Measurements from ENCODE around the gene MPI.

Gene MPI

DNA sequence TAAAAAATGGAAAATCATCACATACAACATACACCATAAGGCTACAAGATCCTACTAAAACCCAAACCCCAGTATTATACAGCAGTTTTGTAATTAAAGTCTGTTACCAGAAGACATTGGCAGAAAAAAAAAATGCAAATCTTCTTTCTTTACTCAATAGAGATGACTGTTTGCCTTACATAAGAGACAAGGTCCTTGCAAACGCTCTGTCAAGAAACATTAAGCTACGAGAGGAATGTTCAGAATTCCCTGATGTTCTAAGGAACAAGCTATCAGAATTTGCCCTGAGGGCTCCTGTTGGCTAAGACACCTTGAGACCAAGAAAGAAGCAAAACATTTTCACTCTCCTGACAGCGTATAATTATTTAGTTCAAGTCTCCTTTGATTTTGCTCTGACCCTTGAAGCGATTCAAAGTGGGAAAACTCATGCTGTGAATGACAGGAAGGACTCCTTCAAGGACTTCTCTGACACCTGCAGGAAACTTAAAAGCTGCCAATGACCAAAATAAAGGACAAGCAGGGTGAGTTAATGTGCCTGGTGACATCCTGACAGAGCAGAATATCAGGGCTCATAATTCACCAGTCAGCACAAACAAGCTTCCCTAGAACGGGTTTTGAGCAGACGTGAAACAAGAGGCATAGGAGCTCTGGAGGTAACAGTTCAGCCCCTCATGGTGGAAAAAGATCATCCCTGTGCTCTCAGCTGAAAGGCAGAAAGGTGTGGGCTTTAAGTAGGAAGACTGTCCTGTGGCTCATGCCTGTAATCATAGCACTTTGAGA is 19.2 kb upstream of the MPI start:
- no peak overlapping the region for H3K27ac ChIP-seq

DNA sequence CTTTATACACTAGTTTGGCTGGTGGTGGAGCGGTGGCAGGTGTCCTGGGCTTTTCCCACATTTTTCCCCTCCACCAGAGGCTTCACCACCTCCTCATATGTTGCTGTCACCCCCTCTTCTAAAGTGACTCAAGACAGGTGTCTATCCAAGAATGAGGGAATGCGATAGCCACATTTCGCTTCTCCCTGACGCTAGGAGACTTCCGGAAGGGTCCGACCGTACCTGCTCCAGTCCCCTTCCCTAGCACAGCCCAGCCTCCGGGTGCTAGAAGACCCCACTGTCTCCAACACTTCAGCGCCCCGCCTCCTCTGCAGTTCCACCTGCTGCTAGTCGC is 17.2 kb upstream of the MPI start:
- H3K27ac ChIP-seq = peak overlapping the region; percentile 98
- no peaks in the 10 kb centered on the region for H3K9me3 ChIP-seq (ENCODE audit: severe bottlenecking)
- no peaks in the 10 kb centered on the region for H3K27me3 ChIP-seq (ENCODE audit: insufficient read depth, low read depth, severe bottlenecking)
- peak overlapping the region; percentile 85 for H3K4me3 ChIP-seq (ENCODE audit: low read depth, low read length)
- peaks cover 19% of the 10 kb centered on the region for H3K36me3 ChIP-seq
- TF ChIP-seq, protein P1, sequence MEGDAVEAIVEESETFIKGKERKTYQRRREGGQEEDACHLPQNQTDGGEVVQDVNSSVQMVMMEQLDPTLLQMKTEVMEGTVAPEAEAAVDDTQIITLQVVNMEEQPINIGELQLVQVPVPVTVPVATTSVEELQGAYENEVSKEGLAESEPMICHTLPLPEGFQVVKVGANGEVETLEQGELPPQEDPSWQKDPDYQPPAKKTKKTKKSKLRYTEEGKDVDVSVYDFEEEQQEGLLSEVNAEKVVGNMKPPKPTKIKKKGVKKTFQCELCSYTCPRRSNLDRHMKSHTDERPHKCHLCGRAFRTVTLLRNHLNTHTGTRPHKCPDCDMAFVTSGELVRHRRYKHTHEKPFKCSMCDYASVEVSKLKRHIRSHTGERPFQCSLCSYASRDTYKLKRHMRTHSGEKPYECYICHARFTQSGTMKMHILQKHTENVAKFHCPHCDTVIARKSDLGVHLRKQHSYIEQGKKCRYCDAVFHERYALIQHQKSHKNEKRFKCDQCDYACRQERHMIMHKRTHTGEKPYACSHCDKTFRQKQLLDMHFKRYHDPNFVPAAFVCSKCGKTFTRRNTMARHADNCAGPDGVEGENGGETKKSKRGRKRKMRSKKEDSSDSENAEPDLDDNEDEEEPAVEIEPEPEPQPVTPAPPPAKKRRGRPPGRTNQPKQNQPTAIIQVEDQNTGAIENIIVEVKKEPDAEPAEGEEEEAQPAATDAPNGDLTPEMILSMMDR (IDR thresholded peaks at IDR 0.05; ENCODE audit: low read depth, low read length) = no peak
- no peak for DNase-seq

More for the DNA sequence above, 19.2 kb upstream of the MPI start:
- H3K4me3 ChIP-seq (ENCODE audit: low read depth, low read length) = no peak overlapping the region
- H3K36me3 ChIP-seq = peaks cover 19% of the 10 kb centered on the region
- TF ChIP-seq, protein P1 (IDR thresholded peaks at IDR 0.05; ENCODE audit: low read depth, low read length) = no peak
- no peaks in the 10 kb centered on the region for H3K9me3 ChIP-seq (ENCODE audit: severe bottlenecking)
- no peak for DNase-seq
- no peaks in the 10 kb centered on the region for H3K27me3 ChIP-seq (ENCODE audit: insufficient read depth, low read depth, severe bottlenecking)

DNA sequence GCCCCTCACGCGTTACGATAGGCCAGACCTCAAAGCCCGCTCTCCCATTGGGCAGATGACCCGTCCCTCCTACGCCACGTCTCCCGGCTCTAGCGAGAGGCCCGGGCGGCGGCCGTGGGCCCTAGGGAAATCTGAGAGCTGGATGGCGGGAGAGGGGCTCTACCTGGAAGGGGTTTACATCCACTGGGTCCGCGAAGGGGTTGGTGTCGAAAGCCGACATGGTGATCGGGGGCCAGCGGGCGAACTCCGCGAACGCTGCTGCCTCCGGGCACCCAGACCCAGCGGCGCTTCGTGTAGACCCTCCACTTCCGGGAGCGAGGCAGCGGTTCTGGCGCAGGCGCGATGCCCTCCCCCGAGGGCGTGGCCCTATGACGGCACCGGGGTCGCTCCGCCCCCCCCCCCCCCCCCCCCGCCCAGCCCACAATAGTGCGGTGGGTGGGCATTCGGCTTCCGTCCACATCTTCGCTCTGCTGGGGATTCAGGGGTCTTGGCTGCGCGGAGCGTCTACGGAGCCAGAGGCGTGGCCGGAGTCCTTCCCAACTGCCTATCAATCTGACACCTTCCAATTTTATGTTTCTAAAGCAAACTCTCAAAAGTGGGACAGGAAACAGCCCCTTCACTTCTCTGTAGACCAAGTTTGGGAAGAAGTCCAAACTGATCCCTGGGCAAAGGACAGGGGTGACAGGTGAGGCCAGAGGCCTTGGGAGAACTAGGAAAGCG is 16.6 kb upstream of the MPI start, which contains the start of gene SCAMP2:
SCAMP2 (minus strand) TSS at position 330 of the 720 bp plus-strand sequence; CDS start at position 220, 110 bp downstream.
- Histone ChIP-seq H3K27ac (peak within 1 kb of the TSS; percentile 98), H3K9me3 (ENCODE audit: severe bottlenecking) (no peaks in the 10 kb centered on the region), H3K27me3 (ENCODE audit: insufficient read depth, low read depth, severe bottlenecking) (no peaks in the 10 kb centered on the region), H3K4me3 (ENCODE audit: low read depth, low read length) (peak within 1 kb of the TSS; percentile 85), H3K36me3 (peaks cover 13% of the 10 kb centered on the region)
- peak; percentile 95 for DNase-seq
- TF ChIP-seq, protein P1 (IDR thresholded peaks at IDR 0.05; ENCODE audit: low read depth, low read length) = no peak

DNA sequence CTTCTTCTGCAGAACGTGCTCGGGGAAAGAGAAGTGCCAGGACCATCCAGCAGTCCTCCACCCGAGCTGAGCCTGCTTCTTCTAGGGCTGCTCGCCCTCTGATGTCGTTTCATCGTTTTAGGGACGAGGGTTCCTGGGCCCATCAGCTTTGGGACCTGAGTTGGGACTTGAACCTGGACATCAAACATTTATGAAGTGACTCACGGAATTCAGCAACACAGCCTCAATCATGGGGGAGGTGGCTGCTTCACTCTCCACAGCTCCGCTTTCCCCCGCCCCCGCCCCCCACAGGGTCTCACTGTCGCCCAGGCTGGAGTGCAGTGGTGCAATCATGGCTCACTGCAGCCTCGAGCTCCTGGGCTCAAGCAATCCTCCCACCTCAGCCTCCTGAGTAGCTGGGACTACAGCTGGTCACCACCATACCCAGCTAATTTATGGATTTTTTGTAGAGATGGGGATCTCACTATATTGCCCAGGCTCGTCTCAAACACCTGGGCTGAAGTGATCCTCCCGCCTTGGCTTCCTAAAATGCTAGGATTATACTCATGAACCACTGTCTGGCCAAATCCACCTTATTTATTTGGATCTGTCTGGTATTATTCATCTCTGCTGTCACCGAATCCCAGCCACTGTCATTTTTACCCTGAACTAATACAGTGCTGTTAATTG is 16.0 kb upstream of the MPI start:
- Histone ChIP-seq H3K27me3 (ENCODE audit: insufficient read depth, low read depth, severe bottlenecking) (no peaks in the 10 kb centered on the region), H3K9me3 (ENCODE audit: severe bottlenecking) (no peaks in the 10 kb centered on the region), H3K27ac (peak overlapping the region; percentile 54; the same call in 1 of the 2 replicates), H3K36me3 (peaks cover 6% of the 10 kb centered on the region), H3K4me3 (ENCODE audit: low read depth, low read length) (peak overlapping the region; percentile 85)
- DNase-seq = peak; percentile 36
- TF ChIP-seq, protein P1 (IDR thresholded peaks at IDR 0.05; ENCODE audit: low read depth, low read length) = no peak

DNA sequence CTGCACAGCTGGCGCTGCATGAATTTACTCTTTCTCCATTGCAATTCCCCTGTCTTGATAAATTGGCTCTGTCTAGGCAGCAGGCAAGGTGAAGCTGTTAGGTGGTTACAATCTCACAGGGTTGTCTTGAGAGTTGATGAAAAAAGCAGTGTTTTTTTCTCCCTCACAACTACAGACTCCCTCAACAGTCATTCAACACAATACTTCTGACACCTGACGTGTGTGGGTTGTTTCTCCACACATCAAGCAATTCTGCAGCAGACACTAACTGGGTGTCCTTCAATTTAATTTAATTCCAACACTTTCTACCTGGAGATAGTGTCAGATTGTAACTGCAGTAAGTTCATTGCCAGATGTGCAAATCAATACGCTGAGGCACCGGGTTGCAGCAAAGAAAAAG is 11.6 kb upstream of the MPI start:
- TF ChIP-seq, protein P1 (IDR thresholded peaks at IDR 0.05; ENCODE audit: low read depth, low read length) = no peak
- no peaks in the 10 kb centered on the region for H3K27me3 ChIP-seq (ENCODE audit: insufficient read depth, low read depth, severe bottlenecking)
- H3K9me3 ChIP-seq (ENCODE audit: severe bottlenecking) = peaks cover 3% of the 10 kb centered on the region
- H3K36me3 ChIP-seq = no peaks in the 10 kb centered on the region
- H3K27ac ChIP-seq = no peak overlapping the region
- no peak for DNase-seq
- H3K4me3 ChIP-seq (ENCODE audit: low read depth, low read length) = no peak overlapping the region
